Measurements from ENCODE around the gene CR1.

Gene CR1

DNA sequence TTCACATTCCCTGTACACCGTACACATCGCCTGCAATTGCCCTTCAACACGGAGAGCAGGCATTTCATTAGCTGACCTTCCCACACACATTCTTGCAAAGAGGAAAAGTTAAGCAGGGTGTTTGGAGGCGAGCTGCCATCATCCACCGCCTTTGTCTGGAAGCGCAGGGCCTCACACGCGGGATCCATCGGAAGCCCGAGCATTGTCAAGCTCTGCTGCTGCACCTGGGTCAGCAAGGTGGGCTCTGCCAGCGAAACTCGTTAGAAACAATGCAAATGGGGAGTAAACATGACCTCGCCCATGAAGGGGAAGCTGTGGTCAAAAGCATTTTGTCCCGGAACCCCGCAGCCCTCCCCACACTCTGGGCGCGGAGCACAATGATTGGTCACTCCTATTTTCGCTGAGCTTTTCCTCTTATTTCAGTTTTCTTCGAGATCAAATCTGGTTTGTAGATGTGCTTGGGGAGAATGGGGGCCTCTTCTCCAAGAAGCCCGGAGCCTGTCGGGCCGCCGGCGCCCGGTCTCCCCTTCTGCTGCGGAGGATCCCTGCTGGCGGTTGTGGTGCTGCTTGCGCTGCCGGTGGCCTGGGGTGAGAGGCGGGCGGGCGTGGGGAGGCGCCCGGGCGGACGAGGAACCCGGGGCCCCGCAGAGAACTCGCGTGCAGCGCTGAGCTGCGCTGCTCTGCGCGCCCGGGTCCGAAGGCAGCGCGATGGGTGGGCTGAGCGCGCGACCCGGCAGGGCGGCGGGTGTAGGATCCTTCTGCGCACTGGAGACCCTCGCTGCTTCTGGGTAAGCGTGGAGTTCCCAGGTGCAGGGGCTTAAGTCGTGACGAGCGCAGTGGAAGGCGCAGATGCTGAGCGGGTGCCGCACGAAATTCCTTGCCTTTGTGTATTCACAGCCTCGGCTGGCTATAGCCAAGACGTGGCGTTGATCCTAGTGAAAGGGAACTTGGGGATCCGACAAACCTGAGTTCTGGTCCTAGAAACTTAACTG, at the start of gene CR1:
Gene CR1 (plus strand): TSS at position 357 of the 992 bp plus-strand sequence. CDS start 111 bp downstream, at position 468.
- ChIA-PET POLR2A (no interaction called here), CTCF (no interaction called here)
- H3K4me3 ChIP-seq (ENCODE audit: low read depth, low read length), result no peak within 1 kb of the TSS; the same call in 1 of the 2 replicates
- no peak for TF ChIP-seq CTCF (IDR thresholded peaks at IDR 0.05; ENCODE audit: insufficient read depth, low read length, missing control alignments)
- no peak for DNase-seq (ENCODE audit: low read depth, low spot score)

DNA sequence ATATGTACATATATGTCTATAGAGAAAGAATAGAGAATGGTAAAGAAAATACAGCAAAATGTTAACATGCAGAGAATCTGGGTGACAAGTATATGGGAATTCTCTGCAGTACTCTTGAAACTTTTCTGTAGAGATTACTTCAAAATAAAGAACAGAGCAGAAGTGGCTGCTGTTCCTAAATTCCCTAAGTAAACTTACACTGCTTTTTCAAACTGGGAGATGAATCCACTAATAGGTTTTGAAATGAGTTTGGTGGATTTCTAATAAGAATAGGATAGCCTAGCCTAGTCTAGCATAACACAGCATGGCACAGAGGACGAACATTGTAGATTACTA, 42.3 kb upstream of the CR1 start:
- CTCF ChIA-PET, result no interaction called here
- POLR2A ChIA-PET, result no interaction called here
- no peak overlapping the region for H3K4me3 ChIP-seq (ENCODE audit: low read depth, low read length)
- DNase-seq (ENCODE audit: low read depth, low spot score), result no peak
- TF ChIP-seq CTCF (IDR thresholded peaks at IDR 0.05; ENCODE audit: insufficient read depth, low read length, missing control alignments), result no peak

- CTCF ChIA-PET, result no interaction called here
- no peak within 1 kb of the TSS for H3K4me3 ChIP-seq (ENCODE audit: low read depth, low read length)
- DNase-seq (ENCODE audit: low read depth, low spot score), result no peak
- no peak for TF ChIP-seq CTCF (IDR thresholded peaks at IDR 0.05; ENCODE audit: insufficient read depth, low read length, missing control alignments)
- POLR2A ChIA-PET, result no interaction called here
These were observed 41.7 kb upstream of the CR1 start, which contains the start of gene CR2 for GRCh38 chr1:207454046-207454964. Gene CR2, plus strand, starts transcription at chr1:207454328. Its CDS starts 91 bp downstream, at chr1:207454419.

DNA sequence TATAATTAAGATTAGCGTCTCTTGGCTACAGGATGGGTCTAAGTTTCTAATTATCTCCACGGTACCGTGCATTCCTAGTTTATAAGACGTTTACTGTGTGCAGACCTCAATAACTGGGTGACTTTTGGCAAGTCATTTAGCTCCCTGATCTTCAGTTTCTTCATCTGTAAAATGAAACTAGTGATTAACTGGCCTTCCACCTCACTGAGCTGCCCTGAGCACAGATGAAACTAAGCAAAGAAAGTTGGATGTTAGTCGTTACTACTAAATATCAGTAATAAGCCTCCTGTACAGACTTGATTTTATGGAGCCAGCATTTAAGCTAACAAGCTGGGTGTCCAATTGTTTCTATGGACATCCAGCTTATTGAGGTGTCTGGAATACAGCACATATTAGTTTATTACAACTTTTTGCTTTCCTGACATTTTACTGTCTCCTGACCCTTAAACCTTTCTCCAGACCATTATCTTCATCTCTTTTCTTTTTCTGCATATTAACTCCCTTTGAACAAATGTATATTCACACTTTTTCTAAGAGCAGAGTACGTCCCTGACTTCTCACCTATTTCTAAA, 40.7 kb upstream of the CR1 start:
- no peak for TF ChIP-seq CTCF (IDR thresholded peaks at IDR 0.05; ENCODE audit: insufficient read depth, low read length, missing control alignments)
- DNase-seq (ENCODE audit: low read depth, low spot score), result no peak
- ChIA-PET POLR2A (no interaction called here), CTCF (no interaction called here)
- H3K4me3 ChIP-seq (ENCODE audit: low read depth, low read length), result no peak overlapping the region

GRCh38 chr1:207458414-207458813, 37.5 kb upstream of the CR1 start:
- ChIA-PET POLR2A (no interaction called here), CTCF (no interaction called here)
- DNase-seq (ENCODE audit: low read depth, low spot score), result no peak

More at GRCh38 chr1:207458414-207458813, 37.5 kb upstream of the CR1 start:
- no peak overlapping the region for H3K4me3 ChIP-seq (ENCODE audit: low read depth, low read length)
- TF ChIP-seq CTCF (IDR thresholded peaks at IDR 0.05; ENCODE audit: insufficient read depth, low read length, missing control alignments), result no peak
